DOHH2 (cell line): ENCODE measurements around the gene AUH.

ENCODE experiments used
- H3F3A ChIP-seq: fragments of 200-600 bp; sonication (generic), shearing (Covaris generic); 2 replicates; pipeline ENCODE4 v1.6.0; 2016; ENCODE audit warnings: antibody characterized with exemption, mild to moderate bottlenecking; ENCODE audit not compliant: control insufficient read depth, insufficient read depth
- H3K27ac ChIP-seq: fragments of 200-600 bp; sonication (generic); 2 replicates; pipeline ENCODE4 v1.5.1; 2014; ENCODE audit warnings: low read depth, mild to moderate bottlenecking, low read length, moderate library complexity
- H3K27me3 ChIP-seq: fragments of 200-600 bp; sonication (generic); 2 replicates; pipeline ENCODE4 v1.6.1; 2014; ENCODE audit warnings: mild to moderate bottlenecking, low read length, mixed read lengths; ENCODE audit not compliant: control insufficient read depth
- H3K36me3 ChIP-seq: fragments of 200-600 bp; sonication (generic); 2 replicates; pipeline ENCODE4 v1.6.1; 2014; ENCODE audit warnings: mild to moderate bottlenecking, low read length, moderate library complexity, mixed read lengths; ENCODE audit not compliant: control insufficient read depth
- H3K4me1 ChIP-seq: fragments of 200-600 bp; sonication (generic); 2 replicates; pipeline ENCODE4 v1.6.1; 2014; ENCODE audit warnings: mild to moderate bottlenecking, low read length, mixed read lengths; ENCODE audit not compliant: control insufficient read depth
- H3K4me2 ChIP-seq: fragments of 200-600 bp; sonication (generic); 2 replicates; pipeline ENCODE4 v1.6.0; 2014; ENCODE audit warnings: mild to moderate bottlenecking, low read length, moderate library complexity
- H3K4me3 ChIP-seq: fragments of 200-600 bp; sonication (generic); 2 replicates; pipeline ENCODE4 v1.5.1; 2014; ENCODE audit warnings: mild to moderate bottlenecking, low read length, mixed read lengths
- H3K79me2 ChIP-seq: fragments of 200-600 bp; sonication (generic); 2 replicates; pipeline ENCODE4 v1.6.1; 2014; ENCODE audit warnings: mild to moderate bottlenecking, low read length, mixed read lengths; ENCODE audit not compliant: control insufficient read depth
- H3K9me2 ChIP-seq: fragments of 200-600 bp; sonication (generic); replicated peaks from 2 replicates; pipeline ENCODE4 v1.6.1; 2014; ENCODE audit warnings: mild to moderate bottlenecking, low read length, mixed read lengths; ENCODE audit not compliant: control insufficient read depth
- H3K9me3 ChIP-seq: fragments of 200-600 bp; sonication (generic); 2 replicates; pipeline ENCODE4 v1.6.1; 2014; ENCODE audit warnings: antibody characterized with exemption, low read length, mixed read lengths; ENCODE audit not compliant: control insufficient read depth, insufficient read depth
- H4K20me1 ChIP-seq: fragments of 200-600 bp; sonication (generic); 2 replicates; pipeline ENCODE4 v1.6.0; 2014; ENCODE audit warnings: low read depth, mild to moderate bottlenecking, antibody characterized with exemption, low read length, moderate library complexity; ENCODE audit not compliant: control insufficient read depth, insufficient read depth
- EZH2phosphoT487 ChIP-seq: fragments of 200-600 bp; sonication (generic); IDR thresholded peaks from 2 replicates; pipeline ENCODE4 v1.6.1; 2017; ENCODE audit warnings: borderline replicate concordance, mild to moderate bottlenecking, antibody characterized with exemption, low read length, moderate library complexity, mixed read lengths
- TF ChIP-seq, protein P1 (sequence below): fragments of 200-600 bp; sonication (generic); IDR thresholded peaks from one replicate; pipeline ENCODE4 v1.5.1; 2014; ENCODE audit warnings: antibody characterized with exemption, mild to moderate bottlenecking, low read depth, low read length; ENCODE audit not compliant: poor library complexity, severe bottlenecking

AUH gene

DNA sequence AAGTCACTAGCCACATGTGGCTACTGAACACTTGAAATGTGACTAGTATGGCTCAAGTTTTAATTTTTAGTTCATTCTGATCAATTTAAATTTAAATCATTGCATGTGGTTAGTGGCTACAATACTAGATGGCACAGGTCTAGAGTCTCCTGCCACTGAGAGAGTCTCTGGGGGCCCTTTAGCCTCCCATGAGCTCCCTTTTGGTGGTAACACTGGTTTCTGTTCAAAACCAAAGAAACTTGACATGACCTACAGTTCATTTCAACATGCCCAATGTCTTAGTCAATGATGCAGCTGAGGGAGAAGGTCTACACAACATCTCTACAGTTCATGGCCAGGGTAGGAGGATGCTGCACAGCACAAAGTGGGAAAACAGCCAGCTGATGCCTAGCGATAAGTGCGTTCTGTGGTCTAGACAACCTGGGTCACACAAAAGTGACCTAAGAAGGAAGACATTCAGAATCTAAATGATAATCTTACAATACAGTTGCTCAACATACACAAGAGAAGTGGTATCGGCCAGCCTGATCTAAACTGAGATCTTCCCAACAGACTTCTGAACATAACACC, 121.0 kb downstream of the AUH start:
- Histone ChIP-seq H3K4me1 (peaks cover 4% of the 10 kb centered on the region; the same call in 1 of the 2 replicates), H3K4me3 (no peak overlapping the region), H3F3A (no peaks in the 10 kb centered on the region), H4K20me1 (no peaks in the 10 kb centered on the region), H3K9me2 (no peaks in the 10 kb centered on the region), H3K9me3 (no peaks in the 10 kb centered on the region), H3K36me3 (no peaks in the 10 kb centered on the region), H3K79me2 (no peaks in the 10 kb centered on the region), H3K4me2 (no peak overlapping the region), H3K27ac (no peak overlapping the region), H3K27me3 (no peaks in the 10 kb centered on the region)
- no peak for TF ChIP-seq EZH2phosphoT487
- TF ChIP-seq, protein P1, sequence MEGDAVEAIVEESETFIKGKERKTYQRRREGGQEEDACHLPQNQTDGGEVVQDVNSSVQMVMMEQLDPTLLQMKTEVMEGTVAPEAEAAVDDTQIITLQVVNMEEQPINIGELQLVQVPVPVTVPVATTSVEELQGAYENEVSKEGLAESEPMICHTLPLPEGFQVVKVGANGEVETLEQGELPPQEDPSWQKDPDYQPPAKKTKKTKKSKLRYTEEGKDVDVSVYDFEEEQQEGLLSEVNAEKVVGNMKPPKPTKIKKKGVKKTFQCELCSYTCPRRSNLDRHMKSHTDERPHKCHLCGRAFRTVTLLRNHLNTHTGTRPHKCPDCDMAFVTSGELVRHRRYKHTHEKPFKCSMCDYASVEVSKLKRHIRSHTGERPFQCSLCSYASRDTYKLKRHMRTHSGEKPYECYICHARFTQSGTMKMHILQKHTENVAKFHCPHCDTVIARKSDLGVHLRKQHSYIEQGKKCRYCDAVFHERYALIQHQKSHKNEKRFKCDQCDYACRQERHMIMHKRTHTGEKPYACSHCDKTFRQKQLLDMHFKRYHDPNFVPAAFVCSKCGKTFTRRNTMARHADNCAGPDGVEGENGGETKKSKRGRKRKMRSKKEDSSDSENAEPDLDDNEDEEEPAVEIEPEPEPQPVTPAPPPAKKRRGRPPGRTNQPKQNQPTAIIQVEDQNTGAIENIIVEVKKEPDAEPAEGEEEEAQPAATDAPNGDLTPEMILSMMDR, result no peak

DNA sequence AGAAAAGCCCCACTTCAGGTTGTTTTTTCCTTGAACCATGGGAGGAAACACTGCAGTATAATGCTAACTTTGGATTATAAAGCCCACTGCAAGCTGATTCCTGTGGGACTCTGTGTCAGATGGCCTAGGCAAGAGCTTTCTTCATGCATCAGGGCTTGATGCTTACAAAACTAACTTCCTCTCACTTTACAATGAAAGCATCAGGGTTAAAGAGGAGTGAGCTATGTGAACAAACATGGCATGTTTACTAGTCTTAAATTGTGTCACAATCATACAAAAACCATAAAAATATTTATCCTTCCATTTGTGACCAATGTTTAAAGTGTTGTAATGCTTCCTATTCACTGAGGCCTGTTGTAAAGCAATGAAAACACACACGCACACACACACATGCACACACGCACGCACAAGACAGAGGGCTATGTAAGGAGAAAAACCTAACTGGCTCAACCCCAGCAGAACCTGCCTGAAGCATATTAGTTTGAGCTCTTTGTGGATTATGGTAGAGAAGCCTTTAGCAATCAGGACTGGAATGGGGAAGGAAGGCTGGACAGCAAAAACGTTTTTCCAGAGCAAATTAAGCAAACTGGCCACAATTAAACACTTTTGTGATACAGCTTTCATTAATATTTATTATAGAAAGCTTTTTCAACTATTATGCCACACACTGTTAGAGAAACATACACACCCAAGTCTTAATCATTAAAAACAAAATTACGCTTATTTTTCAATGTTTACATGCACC, 122.2 kb downstream of the AUH start:
- TF ChIP-seq, protein P1, result no peak
- TF ChIP-seq EZH2phosphoT487, result no peak
- Histone ChIP-seq H3K4me2 (no peak overlapping the region), H3F3A (no peaks in the 10 kb centered on the region), H3K4me3 (no peak overlapping the region), H4K20me1 (no peaks in the 10 kb centered on the region), H3K36me3 (no peaks in the 10 kb centered on the region), H3K4me1 (peaks cover 4% of the 10 kb centered on the region; the same call in 1 of the 2 replicates), H3K27me3 (no peaks in the 10 kb centered on the region), H3K9me2 (no peaks in the 10 kb centered on the region), H3K27ac (no peak overlapping the region), H3K79me2 (no peaks in the 10 kb centered on the region), H3K9me3 (no peaks in the 10 kb centered on the region)

DNA sequence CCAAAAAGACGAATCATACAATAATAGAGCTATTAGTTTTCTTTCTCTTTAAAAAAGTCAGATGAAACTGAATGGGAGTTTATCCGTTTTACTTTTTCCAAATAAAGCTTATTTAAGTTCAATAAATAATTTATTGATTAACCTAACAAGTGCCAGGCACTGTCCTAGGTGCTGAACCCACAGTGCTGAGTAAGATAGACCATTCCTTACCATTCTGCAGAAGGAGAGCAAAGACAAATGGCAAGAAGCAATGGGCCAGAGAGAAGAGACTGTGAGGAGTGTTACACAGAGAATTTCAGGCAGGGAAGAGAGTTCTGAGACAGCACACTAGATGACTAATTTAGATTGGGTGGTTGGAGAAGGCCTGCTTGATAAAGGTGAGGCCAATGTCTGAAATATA, 127.2 kb downstream of the AUH start:
- Histone ChIP-seq H3K27me3 (no peaks in the 10 kb centered on the region), H3K4me3 (no peak overlapping the region), H4K20me1 (no peaks in the 10 kb centered on the region), H3K4me1 (peaks cover 4% of the 10 kb centered on the region; the same call in 1 of the 2 replicates), H3K9me2 (no peaks in the 10 kb centered on the region), H3K79me2 (no peaks in the 10 kb centered on the region), H3K27ac (no peak overlapping the region), H3K9me3 (no peaks in the 10 kb centered on the region), H3F3A (no peaks in the 10 kb centered on the region), H3K36me3 (no peaks in the 10 kb centered on the region), H3K4me2 (no peak overlapping the region)
- TF ChIP-seq, protein P1, result no peak
